Mesenchymal stem cell (in vitro differentiated cells and primary cell): ENCODE measurements around the gene MEF2B.
A peak's percentile ranks its signal among the peaks of the same experiment; 100 is the strongest.

Source experiments
- DNase-seq: peaks from one replicate; pipeline ENCODE4 v3.0.0-alpha.2; 2013
- H2AFZ ChIP-seq: one replicate; pipeline ENCODE4 v1.6.1; 2013; ENCODE audit warnings: low read depth, mild to moderate bottlenecking, control low read depth, inconsistent platforms, low read length, moderate library complexity
- H2AK5ac ChIP-seq: 2 replicates; pipeline ENCODE4 v1.6.1; 2013; ENCODE audit warnings: low read length, moderate library complexity, mild to moderate bottlenecking, inconsistent platforms; ENCODE audit not compliant: severe bottlenecking
- H2BK120ac ChIP-seq: one replicate; pipeline ENCODE4 v1.6.1; 2013; ENCODE audit warnings: low read depth, mild to moderate bottlenecking, inconsistent platforms, low read length, moderate library complexity
- H2BK12ac ChIP-seq, 2 experiments: one replicate each; pipeline ENCODE4 v1.6.1; 2013; ENCODE audit warnings: inconsistent platforms in 2 of 2, low read length in 2 of 2, mild to moderate bottlenecking in 2 of 2, moderate library complexity in 2 of 2, control low read depth in 1 of 2
- H2BK15ac ChIP-seq: one replicate; pipeline ENCODE4 v1.6.1; 2013; ENCODE audit warnings: mild to moderate bottlenecking, low read depth, inconsistent platforms; ENCODE audit not compliant: poor library complexity, severe bottlenecking
- H2BK5ac ChIP-seq: 2 replicates; pipeline ENCODE4 v1.6.1; 2013; ENCODE audit warnings: low read depth, mild to moderate bottlenecking, low read length, control low read depth, inconsistent platforms; ENCODE audit not compliant: poor library complexity, severe bottlenecking
- H3K14ac ChIP-seq, 2 experiments: one replicate each; pipeline ENCODE4 v1.6.1; 2013; ENCODE audit warnings: inconsistent platforms in 2 of 2, low read length in 2 of 2, control low read depth in 1 of 2, mild to moderate bottlenecking in 1 of 2, moderate library complexity in 1 of 2
- H3K18ac ChIP-seq, 2 experiments: one replicate each; pipeline ENCODE4 v1.6.1; 2013; ENCODE audit warnings: inconsistent platforms in 2 of 2, low read length in 2 of 2, control low read depth in 1 of 2, low read depth in 1 of 2, mild to moderate bottlenecking in 1 of 2
- H3K23ac ChIP-seq, 2 experiments: one replicate each; pipeline ENCODE4 v1.6.1; 2013; ENCODE audit warnings: inconsistent platforms in 2 of 2, low read length in 2 of 2, mild to moderate bottlenecking in 2 of 2, moderate library complexity in 2 of 2, control low read depth in 1 of 2
- H3K27ac ChIP-seq: 2 replicates; pipeline ENCODE4 v1.5.1; 2013; ENCODE audit warnings: mild to moderate bottlenecking, moderate library complexity, low read length, control low read depth, inconsistent platforms; ENCODE audit not compliant: poor library complexity, severe bottlenecking
- H3K27me3 ChIP-seq, 2 experiments: 2 replicates each; pipeline versions ENCODE4 v1.6.1 to v1.7.0; 2013; ENCODE audit warnings: low read length in 2 of 2, mild to moderate bottlenecking in 2 of 2, moderate library complexity in 2 of 2, control low read depth in 1 of 2, inconsistent platforms in 1 of 2; ENCODE audit not compliant: control insufficient read depth in 1 of 2, insufficient read depth in 1 of 2
- H3K36me3 ChIP-seq, 2 experiments: 2 replicates each; pipeline versions ENCODE4 v1.6.1 to v1.7.0; 2013; ENCODE audit warnings: low read length in 2 of 2, control low read depth in 1 of 2, inconsistent platforms in 1 of 2, low read depth in 1 of 2, mild to moderate bottlenecking in 1 of 2; ENCODE audit not compliant: insufficient read depth in 2 of 2, control insufficient read depth in 1 of 2
- H3K4ac ChIP-seq, 2 experiments: one replicate each; pipeline ENCODE4 v1.6.1; 2013; ENCODE audit warnings: inconsistent platforms in 2 of 2, low read length in 2 of 2, mild to moderate bottlenecking in 2 of 2, moderate library complexity in 2 of 2, control low read depth in 1 of 2, low read depth in 1 of 2
- H3K4me1 ChIP-seq: 2 replicates; pipeline ENCODE4 v1.6.1; 2013; ENCODE audit warnings: low read depth, low read length, control low read depth; ENCODE audit not compliant: control insufficient read depth, insufficient read depth
- H3K4me2 ChIP-seq: 2 replicates; pipeline ENCODE4 v1.6.1; 2013; ENCODE audit warnings: low read length, mild to moderate bottlenecking, inconsistent platforms; ENCODE audit not compliant: poor library complexity, severe bottlenecking
- H3K4me3 ChIP-seq, 2 experiments: 2 replicates each; pipeline versions ENCODE4 v1.5.1 to v1.7.0; 2013; ENCODE audit warnings: low read length in 2 of 2, mild to moderate bottlenecking in 2 of 2, control low read depth in 1 of 2, low read depth in 1 of 2; ENCODE audit not compliant: insufficient read depth in 1 of 2
- H3K79me1 ChIP-seq: replicated peaks from 2 replicates; pipeline ENCODE4 v1.6.1; 2013; ENCODE audit warnings: mild to moderate bottlenecking, control low read depth, low read length, inconsistent platforms; ENCODE audit not compliant: poor library complexity, severe bottlenecking
- H3K9ac ChIP-seq: 2 replicates; pipeline ENCODE4 v1.7.0; 2013; ENCODE audit warnings: mild to moderate bottlenecking, low read length, moderate library complexity
- H3K9me3 ChIP-seq: 2 replicates; pipeline ENCODE4 v1.7.0; 2013; ENCODE audit warnings: mild to moderate bottlenecking, low read length; ENCODE audit not compliant: control insufficient read depth
- H4K8ac ChIP-seq: one replicate; pipeline ENCODE4 v1.6.1; 2013; ENCODE audit warnings: inconsistent platforms, mild to moderate bottlenecking, low read length, moderate library complexity
- H4K91ac ChIP-seq: one replicate; pipeline ENCODE4 v1.6.1; 2013; ENCODE audit warnings: mild to moderate bottlenecking, low read length, inconsistent platforms
- WGBS: methylation state at CpG from one replicate; pipeline ENCODE4 v1.1.7; 2013; ENCODE audit warnings: mixed read lengths; 5-methylcytosine and 5-hydroxymethylcytosine counted together

Gene MEF2B

DNA sequence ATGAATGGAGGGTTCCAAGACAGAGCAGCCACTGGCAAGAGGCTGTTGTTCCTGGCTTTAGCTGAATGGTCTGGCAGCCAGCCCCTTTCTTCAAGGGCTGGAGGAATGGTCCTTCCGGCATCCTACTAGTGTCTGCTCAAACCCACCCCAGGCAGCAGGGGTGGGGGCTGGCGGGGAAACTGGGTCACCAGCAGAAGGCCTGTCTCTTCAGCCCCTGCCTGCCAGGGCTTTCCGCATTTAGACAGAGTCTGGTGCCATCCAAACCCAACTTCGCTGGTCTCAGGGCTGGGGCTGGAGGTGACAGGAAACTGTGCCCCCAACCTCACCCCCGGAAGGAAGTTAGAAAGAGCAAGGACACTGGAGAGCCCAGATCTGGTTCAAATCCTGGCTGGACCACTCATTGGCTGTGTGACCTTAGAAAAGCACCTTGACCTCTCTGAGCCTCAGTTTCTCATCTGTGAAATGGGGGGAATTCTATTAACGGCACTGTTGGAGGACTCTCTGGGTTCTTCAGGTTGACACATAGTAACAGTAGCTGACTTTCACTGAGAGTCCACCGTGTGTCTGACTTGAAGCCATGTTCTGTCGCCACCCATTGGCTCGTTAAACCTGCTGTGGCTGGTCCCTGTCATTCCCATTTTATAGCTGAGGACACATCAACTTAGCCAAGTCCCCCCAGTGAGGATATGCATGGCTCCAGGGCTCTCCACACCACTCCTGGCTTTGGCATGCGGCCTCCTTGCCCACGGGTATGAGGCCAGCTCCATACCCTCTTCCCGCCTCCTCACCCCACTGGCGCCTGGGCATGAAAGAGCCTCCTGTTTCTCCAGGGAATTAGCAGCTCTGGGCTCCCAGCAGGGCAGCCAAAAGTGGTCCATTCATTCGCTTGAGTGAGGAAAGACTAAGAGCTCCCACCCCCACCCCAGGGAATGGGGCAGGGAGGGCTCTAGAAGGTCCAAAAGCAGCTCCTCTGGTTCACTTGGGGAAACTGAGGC lies 35.6 kb upstream of the MEF2B start:
- H4K91ac ChIP-seq, result no peak overlapping the region
- H3K23ac ChIP-seq, result no peak overlapping the region
- peaks cover 11 to 12% of the 10 kb centered on the region in 2 experiments for H3K36me3 ChIP-seq
- H3K79me1 ChIP-seq, result peaks cover 8% of the 10 kb centered on the region
- H3K4ac ChIP-seq, result no peak overlapping the region
- no peak overlapping the region for H2BK120ac ChIP-seq
- H3K4me1 ChIP-seq, result peaks cover 10% of the 10 kb centered on the region
- H4K8ac ChIP-seq, result no peak overlapping the region
- no peak overlapping the region for H2AFZ ChIP-seq
- H2BK5ac ChIP-seq, result no peak overlapping the region
- H3K4me2 ChIP-seq, result no peak overlapping the region
- H3K4me3 ChIP-seq, result no peak overlapping the region
- 74% methylated on average over 13 of the region's 14 CpGs for WGBS
- H2BK12ac ChIP-seq, result no peak overlapping the region
- H2AK5ac ChIP-seq, result no peak overlapping the region
- no peak overlapping the region for H3K18ac ChIP-seq
- no peak overlapping the region for H3K9ac ChIP-seq
- H3K27ac ChIP-seq, result no peak overlapping the region
- no peak overlapping the region for H2BK15ac ChIP-seq
- no peak overlapping the region for H3K14ac ChIP-seq
- DNase-seq, result no peak
- peaks cover 16 to 36% of the 10 kb centered on the region in 2 experiments for H3K27me3 ChIP-seq
- H3K9me3 ChIP-seq, result no peaks in the 10 kb centered on the region

DNA sequence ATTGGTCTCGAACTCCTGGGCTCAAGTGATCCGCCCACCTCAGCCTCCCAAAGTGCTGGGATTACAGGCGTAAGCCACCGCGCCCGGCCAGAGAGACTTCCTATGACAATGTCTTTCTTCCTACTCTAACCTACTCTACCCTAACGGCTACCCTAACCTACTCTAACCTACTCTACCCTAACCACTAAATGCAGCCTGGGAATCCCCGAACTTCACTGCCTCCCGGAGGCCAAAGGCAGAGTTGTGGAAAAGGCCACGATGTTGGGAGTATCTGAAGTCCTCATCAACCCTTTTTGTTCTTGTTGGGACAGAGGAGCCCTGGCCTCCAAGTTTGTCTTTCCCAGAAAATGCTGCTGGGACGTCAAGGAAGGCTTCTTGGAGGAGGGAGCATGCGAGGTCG lies 34.1 kb upstream of the MEF2B start:
- no peak for DNase-seq
- H2BK12ac ChIP-seq, result no peak overlapping the region
- no peak overlapping the region for H3K9ac ChIP-seq
- H4K91ac ChIP-seq, result no peak overlapping the region
- H3K27me3 ChIP-seq, result peaks cover 16 to 31% of the 10 kb centered on the region in 2 experiments
- no peak overlapping the region for H2BK120ac ChIP-seq
- no peak overlapping the region for H2AK5ac ChIP-seq
- H3K18ac ChIP-seq, result no peak overlapping the region
- no peak overlapping the region for H3K4ac ChIP-seq
- H3K36me3 ChIP-seq, result peaks cover 19 to 22% of the 10 kb centered on the region in 2 experiments
- peaks cover 13% of the 10 kb centered on the region for H3K79me1 ChIP-seq
- H3K4me1 ChIP-seq, result peaks cover 10% of the 10 kb centered on the region
- no peak overlapping the region for H2AFZ ChIP-seq
- H3K14ac ChIP-seq, result no peak overlapping the region
- WGBS, result 67% methylated on average over 12 of the region's 13 CpGs
- H4K8ac ChIP-seq, result no peak overlapping the region
- H3K23ac ChIP-seq, result no peak overlapping the region
- no peak overlapping the region for H2BK15ac ChIP-seq
- no peak overlapping the region for H3K4me2 ChIP-seq
- H3K27ac ChIP-seq, result no peak overlapping the region
- no peak overlapping the region for H3K4me3 ChIP-seq
- no peak overlapping the region for H2BK5ac ChIP-seq
- no peaks in the 10 kb centered on the region for H3K9me3 ChIP-seq

DNA sequence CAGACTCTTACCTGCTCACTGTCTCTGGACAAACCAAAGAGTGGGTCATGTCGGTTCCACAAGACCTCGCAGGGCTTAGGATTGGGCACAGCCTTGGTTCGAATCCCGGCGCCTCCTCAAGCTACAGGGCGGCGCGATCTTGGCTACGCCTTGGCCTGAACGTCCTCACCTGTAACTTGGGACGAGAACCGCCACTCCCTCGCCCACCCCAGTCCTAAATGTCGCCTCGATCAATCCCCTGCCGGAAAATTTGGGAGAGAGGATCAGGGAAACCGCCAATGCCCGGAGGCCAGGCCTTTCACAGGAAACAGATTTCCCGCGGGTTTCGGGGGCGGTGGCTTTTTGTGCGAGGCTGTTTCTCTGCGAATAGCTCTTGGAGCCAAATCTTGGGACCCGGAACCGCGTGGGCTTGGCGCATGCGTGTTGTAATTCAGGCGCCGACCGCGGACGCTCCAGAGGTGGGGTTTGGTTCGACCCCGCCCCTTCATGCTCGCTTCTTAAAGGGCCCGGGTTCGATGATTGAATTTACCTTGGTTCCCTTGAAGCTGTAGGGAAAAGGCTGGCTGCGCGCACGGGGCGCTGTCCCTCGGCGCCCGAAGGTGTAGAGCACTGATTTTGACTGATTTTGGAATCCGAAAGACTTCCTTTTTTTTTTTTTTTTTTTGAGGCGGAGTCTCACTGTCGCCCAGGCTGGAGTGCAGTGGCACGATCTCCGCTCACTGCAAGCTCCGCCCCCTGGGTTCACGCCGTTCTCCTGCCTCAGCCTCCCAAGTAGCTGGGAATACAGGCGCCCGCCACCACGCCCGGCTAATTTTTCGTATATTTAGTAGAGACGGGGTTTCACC lies 33.2 kb upstream of the MEF2B start, which contains the start of gene NR2C2AP:
Gene NR2C2AP, minus strand, starts transcription at position 403 of the 845 bp plus-strand sequence. Its CDS starts 354 bp downstream, at position 49.
- Histone ChIP-seq H2BK5ac (no peak within 1 kb of the TSS), H3K4me3 (peak within 1 kb of the TSS; percentile 60 to 88), H3K4me2 (peak within 1 kb of the TSS; percentile 73), H2AK5ac (no peak within 1 kb of the TSS), H2BK15ac (no peak within 1 kb of the TSS), H3K27me3 (peaks cover 16 to 27% of the 10 kb centered on the region in 2 experiments), H2BK12ac (no peak within 1 kb of the TSS), H3K27ac (no peak within 1 kb of the TSS), H3K14ac (peak within 1 kb of the TSS in 1 of 2 experiments; percentile 59), H4K91ac (no peak within 1 kb of the TSS), H2BK120ac (no peak within 1 kb of the TSS), H3K4me1 (peaks cover 10% of the 10 kb centered on the region), H2AFZ (peak within 1 kb of the TSS; percentile 15), H3K36me3 (peaks cover 29 to 32% of the 10 kb centered on the region in 2 experiments), H4K8ac (peak within 1 kb of the TSS; percentile 15), H3K18ac (peak within 1 kb of the TSS in 1 of 2 experiments; percentile 43), H3K23ac (no peak within 1 kb of the TSS), H3K4ac (peak within 1 kb of the TSS in 1 of 2 experiments; percentile 8), H3K9me3 (no peaks in the 10 kb centered on the region), H3K79me1 (peaks cover 20% of the 10 kb centered on the region), H3K9ac (peak within 1 kb of the TSS; percentile 90)
- 14% methylated on average over 60 of the region's 60 CpGs for WGBS
- peak; percentile 84 for DNase-seq
